GM18499 (cell line): ENCODE results near the gene CAMSAP2.

ENCODE experiments used
- ATAC-seq: cut with Tn5 transposase; IDR thresholded peaks from one replicate; pipeline ENCODE4 v1.9.1; 2021; ENCODE audit warnings: moderate number of reproducible peaks; ENCODE audit not compliant: insufficient read depth, unreplicated experiment

The CAMSAP2 gene

GRCh38 chr1:200874694-200875093, 136.0 kb downstream of the CAMSAP2 start:
- no peak for ATAC-seq

- no peak for ATAC-seq
Observed at GRCh38 chr1:200875416-200875815, 136.7 kb downstream of the CAMSAP2 start.

GRCh38 chr1:200877010-200877409, 138.3 kb downstream of the CAMSAP2 start:
- ATAC-seq = no peak

- ATAC-seq = peak; percentile 35
Observed at GRCh38 chr1:200877839-200878551, 139.3 kb downstream of the CAMSAP2 start.

GRCh38 chr1:200880212-200880611, 141.5 kb downstream of the CAMSAP2 start:
- ATAC-seq = peak; percentile 56

- no peak for ATAC-seq
Observed at GRCh38 chr1:200883118-200883517, 144.4 kb downstream of the CAMSAP2 start.

- ATAC-seq = no peak
Observed at GRCh38 chr1:200885623-200886402, 147.1 kb downstream of the CAMSAP2 start.

GRCh38 chr1:200886594-200886993, 147.9 kb downstream of the CAMSAP2 start:
- ATAC-seq = no peak

- ATAC-seq = no peak
Observed at GRCh38 chr1:200887036-200887435, 148.3 kb downstream of the CAMSAP2 start.

GRCh38 chr1:200887772-200888348, 149.2 kb downstream of the CAMSAP2 start:
- no peak for ATAC-seq

GRCh38 chr1:200888349-200888838, 149.7 kb downstream of the CAMSAP2 start:
- ATAC-seq = peak; percentile 88

- no peak for ATAC-seq
Observed at GRCh38 chr1:200889571-200889970, 150.9 kb downstream of the CAMSAP2 start.

- ATAC-seq = no peak
Observed at GRCh38 chr1:200890027-200890426, 151.3 kb downstream of the CAMSAP2 start.

GRCh38 chr1:200890818-200891773, 152.4 kb downstream of the CAMSAP2 start:
- no peak for ATAC-seq

- ATAC-seq = no peak
Observed at GRCh38 chr1:200891774-200892157, 153.1 kb downstream of the CAMSAP2 start.

- ATAC-seq = no peak
Observed at GRCh38 chr1:200892546-200892945, 153.9 kb downstream of the CAMSAP2 start.

GRCh38 chr1:200892958-200893357, 154.3 kb downstream of the CAMSAP2 start:
- ATAC-seq = no peak

- no peak for ATAC-seq
Observed at GRCh38 chr1:200893411-200893901, 154.8 kb downstream of the CAMSAP2 start.

- ATAC-seq = no peak
Observed at GRCh38 chr1:200894712-200895442, 156.2 kb downstream of the CAMSAP2 start, which contains the start of gene INAVA. TSS of gene INAVA (plus strand) at chr1:200894900. CDS start at chr1:200898401, 3,501 bp downstream.
